Erythroblast (primary cell): ENCODE data around the gene TMUB1.

ENCODE experiments used
- GATA1 ChIP-seq: IDR thresholded peaks from 2 replicates; pipeline ENCODE4 v1.6.1; 2011; ENCODE audit warnings: low read depth, mild to moderate bottlenecking, control low read depth, low read length, moderate library complexity
- POLR2A ChIP-seq: IDR thresholded peaks from 2 replicates; pipeline ENCODE4 v1.6.1; 2011; ENCODE audit warnings: mild to moderate bottlenecking, low read length

DNA sequence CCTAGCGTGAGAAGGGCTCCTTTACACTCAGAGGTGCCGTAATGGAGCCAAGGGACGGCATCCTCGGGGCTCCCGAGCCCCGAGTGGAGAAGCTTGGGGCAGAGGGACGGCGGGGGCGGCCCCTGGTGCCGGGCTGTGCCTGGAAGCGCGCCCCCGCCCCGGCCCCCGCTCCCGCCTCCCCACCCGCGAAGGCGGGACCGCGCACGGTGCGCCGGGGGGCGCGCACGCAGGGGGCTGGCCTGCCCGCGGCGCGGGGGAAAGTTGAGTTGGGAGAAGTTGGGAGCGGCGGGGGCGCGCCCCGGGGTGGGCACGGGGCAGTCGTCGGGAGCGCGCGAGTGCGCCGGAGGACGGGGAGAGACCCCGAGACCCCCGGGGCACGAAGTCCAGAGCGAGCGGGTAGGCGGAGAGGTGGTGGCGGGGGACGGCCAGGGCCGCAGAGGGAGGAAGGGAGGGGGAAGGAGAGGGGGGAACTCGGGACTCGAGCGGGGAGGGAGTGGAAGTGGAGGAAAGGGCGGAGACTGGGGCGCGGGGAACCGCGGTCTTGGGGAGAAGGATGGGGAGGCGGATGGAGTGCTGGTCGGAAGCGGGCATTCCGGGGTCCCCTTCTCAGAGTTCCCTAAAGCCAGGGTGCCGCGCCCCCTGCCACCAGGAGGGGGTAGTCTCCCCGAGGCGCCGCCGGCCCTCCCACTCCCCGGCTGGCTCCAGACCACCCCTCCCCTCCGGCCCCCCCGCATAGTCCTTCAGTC is 23.8 kb downstream of the TMUB1 start, which contains the start of gene SLC4A2:
- TF ChIP-seq POLR2A = peak; percentile 53
- no peak for TF ChIP-seq GATA1
